Measurements from ENCODE around the gene ARHGEF40.

Gene ARHGEF40

DNA sequence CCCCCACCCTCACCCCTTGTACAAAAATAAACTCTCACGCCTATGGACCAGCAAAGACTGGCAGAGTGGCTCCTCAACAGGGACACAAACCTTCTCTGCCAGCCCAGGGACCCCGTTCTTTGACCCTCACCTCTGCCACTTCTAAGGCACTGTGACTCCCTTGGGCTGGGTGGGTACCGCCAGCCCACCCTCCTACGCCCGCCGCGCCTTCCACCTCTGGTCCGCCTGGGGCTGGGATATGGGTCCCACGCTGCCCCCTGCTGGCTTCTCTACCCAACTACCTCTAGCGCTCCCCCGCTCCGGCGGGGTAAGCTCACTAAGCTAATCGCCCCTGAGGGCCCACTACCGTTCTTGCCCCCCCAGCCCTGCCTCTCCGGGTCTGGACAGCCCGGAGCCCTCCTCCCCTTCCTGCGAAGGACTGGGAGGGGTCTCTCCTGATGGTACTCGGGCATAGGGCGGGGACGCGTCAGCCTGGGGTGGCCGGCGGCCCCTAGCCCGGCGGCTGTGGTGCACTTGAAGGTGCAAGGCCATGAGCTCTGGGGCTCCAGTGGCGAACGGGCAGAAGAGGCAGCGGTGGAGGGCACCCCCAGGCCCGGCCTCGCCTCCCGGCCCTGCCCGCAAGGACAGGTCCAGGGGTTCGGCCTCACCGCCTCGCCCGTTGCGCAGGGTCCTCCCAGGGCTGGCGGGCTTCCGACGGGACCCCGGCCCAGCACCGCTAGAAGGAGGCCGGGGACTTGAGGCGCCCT is 20.3 kb downstream of the ARHGEF40 start:
- H3K4me3 ChIP-seq (ENCODE audit: low read length), result no peak overlapping the region
- H3K4me1 ChIP-seq (ENCODE audit: control insufficient read depth, insufficient read depth, low read length), result peaks cover 18% of the 10 kb centered on the region
- H3K9ac ChIP-seq (ENCODE audit: low read depth, low read length), result no peak overlapping the region
- no peak overlapping the region for H3K4me2 ChIP-seq (ENCODE audit: low read length)
- H3K9me3 ChIP-seq (replicated peaks; ENCODE audit: low read length), result no peaks in the 10 kb centered on the region
- H3K27me3 ChIP-seq (ENCODE audit: control insufficient read depth, insufficient read depth, low read length), result no peaks in the 10 kb centered on the region
- H3K36me3 ChIP-seq (ENCODE audit: insufficient read depth, low read length), result peaks cover 44% of the 10 kb centered on the region

DNA sequence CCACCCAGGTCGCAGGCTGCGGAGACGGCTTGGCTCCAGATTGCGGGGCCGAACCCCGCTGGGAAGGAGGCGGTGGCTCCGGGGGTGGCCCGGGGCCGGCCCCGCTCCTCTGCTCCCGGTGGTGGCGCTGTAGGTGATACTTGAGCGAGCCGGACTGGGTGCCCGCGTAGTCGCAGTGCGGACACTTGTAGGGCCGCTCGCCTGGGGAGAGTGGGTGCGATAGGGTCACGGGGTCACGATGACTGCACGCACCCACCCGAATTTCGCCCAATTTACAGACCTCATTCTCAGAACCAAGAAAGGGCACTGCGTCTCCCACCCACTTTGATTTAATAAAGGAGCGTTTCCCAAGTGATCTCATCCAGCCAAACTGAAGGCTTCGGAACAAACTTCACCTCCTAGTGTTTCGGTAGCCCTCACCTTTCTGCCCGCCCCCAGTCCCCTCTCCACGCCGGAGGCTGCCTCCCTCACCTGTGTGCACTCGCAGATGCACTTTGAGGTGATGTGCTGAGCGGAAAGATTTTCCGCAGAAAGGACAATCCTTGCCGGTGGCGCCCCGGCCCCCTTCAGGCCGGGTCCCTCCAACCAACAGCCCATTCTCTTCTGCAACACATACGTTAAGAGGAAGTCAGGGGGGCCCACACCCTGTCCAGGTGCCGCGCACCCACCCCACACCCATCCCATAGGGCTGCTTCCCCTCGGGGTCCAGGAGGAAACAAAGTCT is 21.0 kb downstream of the ARHGEF40 start:
- H3K36me3 ChIP-seq (ENCODE audit: insufficient read depth, low read length), result peaks cover 36% of the 10 kb centered on the region
- no peak overlapping the region for H3K4me3 ChIP-seq (ENCODE audit: low read length)
- peaks cover 20% of the 10 kb centered on the region for H3K4me1 ChIP-seq (ENCODE audit: control insufficient read depth, insufficient read depth, low read length)
- no peaks in the 10 kb centered on the region for H3K9me3 ChIP-seq (replicated peaks; ENCODE audit: low read length)
- no peaks in the 10 kb centered on the region for H3K27me3 ChIP-seq (ENCODE audit: control insufficient read depth, insufficient read depth, low read length)
- no peak overlapping the region for H3K9ac ChIP-seq (ENCODE audit: low read depth, low read length)
- no peak overlapping the region for H3K4me2 ChIP-seq (ENCODE audit: low read length)

DNA sequence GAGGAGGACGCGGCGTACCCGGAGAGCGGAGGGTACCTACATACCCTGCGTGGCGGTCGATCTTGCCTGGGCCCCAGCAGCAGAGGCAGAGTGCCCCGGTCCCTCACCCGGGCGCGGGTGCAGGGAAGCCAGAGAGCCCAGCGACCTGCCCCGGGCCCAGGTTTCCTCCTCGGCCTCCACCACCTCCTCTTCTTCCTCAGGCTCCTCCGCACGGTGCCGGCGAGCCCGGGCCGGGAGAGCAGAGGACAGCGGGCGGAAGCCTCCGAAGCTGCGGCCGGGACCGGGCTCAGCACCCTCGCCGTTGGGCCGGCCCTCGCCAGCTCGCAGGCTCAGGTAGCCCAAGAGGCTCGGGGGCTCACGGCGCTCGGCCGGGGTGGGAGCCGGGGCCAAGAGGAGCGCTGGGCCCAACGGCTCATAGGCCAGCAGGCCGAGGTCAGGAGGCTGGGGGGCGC is 21.7 kb downstream of the ARHGEF40 start:
- no peaks in the 10 kb centered on the region for H3K27me3 ChIP-seq (ENCODE audit: control insufficient read depth, insufficient read depth, low read length)
- H3K9me3 ChIP-seq (replicated peaks; ENCODE audit: low read length), result no peaks in the 10 kb centered on the region
- no peak overlapping the region for H3K9ac ChIP-seq (ENCODE audit: low read depth, low read length)
- H3K4me1 ChIP-seq (ENCODE audit: control insufficient read depth, insufficient read depth, low read length), result peaks cover 24% of the 10 kb centered on the region
- no peak overlapping the region for H3K4me2 ChIP-seq (ENCODE audit: low read length)
- peaks cover 29% of the 10 kb centered on the region for H3K36me3 ChIP-seq (ENCODE audit: insufficient read depth, low read length)
- H3K4me3 ChIP-seq (ENCODE audit: low read length), result no peak overlapping the region

DNA sequence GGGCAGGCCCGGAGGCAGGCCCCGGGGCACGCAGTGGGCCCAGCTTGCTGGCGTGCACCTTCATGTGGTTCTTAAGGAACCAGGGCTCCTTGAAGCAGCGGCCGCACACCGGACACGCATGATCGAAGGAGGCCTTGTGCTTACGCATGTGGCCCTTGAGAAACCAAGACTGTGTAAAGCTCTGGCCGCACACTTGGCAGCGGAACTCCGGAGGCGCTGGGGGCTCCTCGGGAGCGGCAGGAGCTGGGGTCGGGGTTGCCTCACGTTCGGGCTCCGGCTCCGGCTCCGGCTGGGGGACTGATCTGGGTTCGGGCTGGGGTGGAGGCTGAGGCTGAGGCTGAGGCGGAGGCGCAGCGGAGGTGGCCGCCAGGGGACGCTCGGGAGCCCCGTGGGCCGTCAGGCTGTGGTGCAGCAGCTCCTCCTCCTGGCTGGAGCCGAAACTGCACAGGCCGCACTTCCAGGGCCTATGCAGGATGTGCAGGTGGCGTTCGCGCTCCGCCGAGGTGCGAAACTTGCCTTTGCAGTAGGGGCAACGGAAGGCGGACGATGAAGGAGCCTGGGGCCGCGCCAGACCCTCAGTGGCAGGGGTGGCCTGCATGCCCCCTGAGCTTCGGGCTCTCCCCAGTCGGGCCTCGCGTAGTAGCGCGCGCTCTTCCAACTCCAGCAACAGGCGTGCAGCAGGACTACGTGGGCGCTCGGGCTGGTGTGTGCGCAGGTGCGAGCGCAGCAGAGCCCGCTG is 22.3 kb downstream of the ARHGEF40 start:
- no peaks in the 10 kb centered on the region for H3K27me3 ChIP-seq (ENCODE audit: control insufficient read depth, insufficient read depth, low read length)
- H3K9me3 ChIP-seq (replicated peaks; ENCODE audit: low read length), result no peaks in the 10 kb centered on the region
- H3K4me1 ChIP-seq (ENCODE audit: control insufficient read depth, insufficient read depth, low read length), result peaks cover 18% of the 10 kb centered on the region
- H3K4me3 ChIP-seq (ENCODE audit: low read length), result no peak overlapping the region
- H3K9ac ChIP-seq (ENCODE audit: low read depth, low read length), result no peak overlapping the region
- H3K4me2 ChIP-seq (ENCODE audit: low read length), result no peak overlapping the region
- H3K36me3 ChIP-seq (ENCODE audit: insufficient read depth, low read length), result peaks cover 28% of the 10 kb centered on the region

DNA sequence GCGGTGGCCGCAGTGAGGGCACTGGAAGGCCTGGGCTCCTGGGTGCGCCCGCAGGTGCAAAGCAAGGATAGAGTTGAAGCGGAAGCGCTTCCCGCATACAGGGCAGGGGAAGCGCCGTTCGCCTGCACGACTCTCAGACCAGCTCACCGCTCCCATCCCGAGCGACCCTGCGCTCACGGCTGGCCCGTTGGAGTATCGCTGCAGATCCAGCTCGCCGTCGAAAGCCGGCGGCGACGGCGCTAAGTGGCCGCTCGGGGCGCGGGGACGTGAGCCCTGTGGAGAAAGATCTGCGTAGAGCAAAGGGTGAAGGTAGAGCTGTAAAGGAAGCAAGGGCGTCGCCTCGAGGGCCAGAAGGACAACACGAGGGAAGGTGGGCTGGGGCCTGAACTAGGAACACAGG is 22.9 kb downstream of the ARHGEF40 start:
- Histone ChIP-seq H3K4me2 (ENCODE audit: low read length) (no peak overlapping the region), H3K9me3 (replicated peaks; ENCODE audit: low read length) (no peaks in the 10 kb centered on the region), H3K27me3 (ENCODE audit: control insufficient read depth, insufficient read depth, low read length) (no peaks in the 10 kb centered on the region), H3K36me3 (ENCODE audit: insufficient read depth, low read length) (peaks cover 26% of the 10 kb centered on the region), H3K4me1 (ENCODE audit: control insufficient read depth, insufficient read depth, low read length) (peaks cover 13% of the 10 kb centered on the region), H3K9ac (ENCODE audit: low read depth, low read length) (no peak overlapping the region), H3K4me3 (ENCODE audit: low read length) (no peak overlapping the region)

DNA sequence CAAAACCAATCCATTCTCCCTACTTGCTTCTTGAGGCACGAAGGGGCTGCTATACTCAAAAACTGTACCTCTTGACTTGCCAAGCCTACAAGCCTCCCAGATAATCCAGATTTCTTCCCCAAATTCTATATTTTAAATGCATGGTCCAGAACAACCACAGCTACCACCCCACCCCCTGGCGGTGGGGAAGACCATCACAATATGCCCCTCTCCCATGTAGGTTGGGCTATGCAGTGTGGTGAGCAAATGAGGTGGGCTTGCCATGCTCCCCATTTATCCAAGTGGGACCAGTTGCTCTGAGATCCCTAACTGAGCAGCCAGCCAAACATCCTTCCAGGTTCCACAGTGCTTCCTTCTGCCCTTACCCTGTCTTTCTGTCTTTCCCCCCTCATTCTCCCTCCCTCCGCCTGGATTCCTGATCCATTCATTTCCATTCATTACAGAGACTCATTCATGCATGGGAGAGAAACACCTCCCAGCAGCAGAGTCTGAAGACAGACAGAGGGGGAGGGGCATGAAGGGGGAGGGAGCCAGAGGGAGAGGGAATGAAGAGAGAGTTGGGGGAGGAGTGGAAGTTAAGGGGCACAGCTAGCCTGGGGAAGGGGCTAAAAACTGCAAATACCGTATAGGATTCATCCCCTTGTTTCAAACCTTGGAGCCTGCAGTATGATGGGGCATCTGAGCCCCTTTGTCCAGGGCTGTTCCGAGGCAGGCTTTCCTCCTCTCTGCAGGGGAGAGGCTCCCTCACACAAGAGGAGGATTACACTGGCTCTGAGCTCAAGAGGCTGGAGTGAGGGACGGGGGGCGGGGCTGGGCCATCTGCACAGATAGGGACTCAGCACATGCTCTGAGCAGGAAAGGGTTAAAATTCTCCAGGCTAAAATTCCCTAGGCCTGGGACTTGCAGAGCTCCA is 23.9 kb downstream of the ARHGEF40 start:
- Histone ChIP-seq H3K36me3 (ENCODE audit: insufficient read depth, low read length) (peaks cover 19% of the 10 kb centered on the region), H3K4me2 (ENCODE audit: low read length) (no peak overlapping the region), H3K27me3 (ENCODE audit: control insufficient read depth, insufficient read depth, low read length) (no peaks in the 10 kb centered on the region), H3K9me3 (replicated peaks; ENCODE audit: low read length) (no peaks in the 10 kb centered on the region), H3K4me3 (ENCODE audit: low read length) (no peak overlapping the region), H3K9ac (ENCODE audit: low read depth, low read length) (no peak overlapping the region), H3K4me1 (ENCODE audit: control insufficient read depth, insufficient read depth, low read length) (peaks cover 8% of the 10 kb centered on the region)

DNA sequence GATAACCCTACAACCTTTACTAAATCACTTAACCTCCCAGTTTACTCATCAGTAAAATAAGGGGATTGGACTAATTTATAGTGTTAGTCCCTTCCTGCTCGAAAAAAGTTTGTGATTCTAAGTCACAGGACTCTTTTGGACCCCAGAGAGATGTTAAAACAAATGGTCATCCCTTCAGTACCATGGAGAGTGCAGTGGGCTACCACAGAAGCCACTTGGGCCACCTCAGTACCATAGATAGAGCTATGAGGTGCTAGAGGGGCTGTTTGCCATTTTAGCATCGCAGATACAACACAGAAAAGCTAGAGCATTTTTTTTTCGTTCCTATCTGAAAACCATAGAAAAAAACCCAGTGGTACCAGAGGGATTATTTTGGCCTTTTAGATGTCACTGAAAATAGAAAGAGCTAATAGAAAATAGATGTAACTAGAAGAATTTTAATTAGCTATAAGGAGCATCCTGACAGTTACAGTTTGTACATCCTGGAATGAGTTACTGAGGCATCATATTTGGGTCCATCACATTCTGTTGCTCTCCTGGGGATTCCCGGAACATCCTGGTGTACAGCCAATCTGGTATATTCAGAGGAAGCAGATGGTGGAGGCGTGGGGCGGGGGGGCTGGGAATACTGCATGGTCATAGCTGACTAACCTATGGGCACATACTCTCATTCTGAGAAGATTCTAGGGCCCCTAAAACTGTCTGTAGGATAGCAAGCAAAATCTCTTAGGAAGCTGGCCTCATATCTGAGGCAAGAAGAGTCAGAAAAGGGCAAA is 25.5 kb downstream of the ARHGEF40 start:
- Histone ChIP-seq H3K9ac (ENCODE audit: low read depth, low read length) (no peak overlapping the region), H3K4me1 (ENCODE audit: control insufficient read depth, insufficient read depth, low read length) (peaks cover 15% of the 10 kb centered on the region), H3K27me3 (ENCODE audit: control insufficient read depth, insufficient read depth, low read length) (no peaks in the 10 kb centered on the region), H3K4me3 (ENCODE audit: low read length) (no peak overlapping the region), H3K36me3 (ENCODE audit: insufficient read depth, low read length) (peaks cover 9% of the 10 kb centered on the region), H3K9me3 (replicated peaks; ENCODE audit: low read length) (no peaks in the 10 kb centered on the region), H3K4me2 (ENCODE audit: low read length) (no peak overlapping the region)

DNA sequence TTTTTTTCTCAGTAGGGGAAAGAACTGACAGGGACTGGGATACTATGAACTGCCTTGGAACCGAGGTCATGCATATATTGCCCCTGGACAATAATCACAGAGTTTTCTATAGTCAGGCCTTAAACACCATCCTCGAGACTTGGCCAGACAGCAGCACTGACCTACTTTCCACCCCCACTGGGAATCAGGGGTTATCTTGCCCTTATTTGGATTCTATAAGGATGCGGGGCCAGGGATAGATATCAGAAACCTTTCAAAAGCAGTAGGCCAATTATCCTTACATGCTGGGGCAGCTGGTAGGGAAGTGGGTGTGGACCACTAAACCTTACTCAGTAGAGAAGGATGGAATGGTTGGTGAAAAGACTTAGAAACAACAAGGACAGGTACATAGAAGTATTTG is 26.3 kb downstream of the ARHGEF40 start:
- H3K4me1 ChIP-seq (ENCODE audit: control insufficient read depth, insufficient read depth, low read length), result peaks cover 15% of the 10 kb centered on the region
- no peaks in the 10 kb centered on the region for H3K9me3 ChIP-seq (replicated peaks; ENCODE audit: low read length)
- no peak overlapping the region for H3K4me2 ChIP-seq (ENCODE audit: low read length)
- H3K36me3 ChIP-seq (ENCODE audit: insufficient read depth, low read length), result peaks cover 5% of the 10 kb centered on the region
- no peak overlapping the region for H3K9ac ChIP-seq (ENCODE audit: low read depth, low read length)
- no peak overlapping the region for H3K4me3 ChIP-seq (ENCODE audit: low read length)
- H3K27me3 ChIP-seq (ENCODE audit: control insufficient read depth, insufficient read depth, low read length), result no peaks in the 10 kb centered on the region

DNA sequence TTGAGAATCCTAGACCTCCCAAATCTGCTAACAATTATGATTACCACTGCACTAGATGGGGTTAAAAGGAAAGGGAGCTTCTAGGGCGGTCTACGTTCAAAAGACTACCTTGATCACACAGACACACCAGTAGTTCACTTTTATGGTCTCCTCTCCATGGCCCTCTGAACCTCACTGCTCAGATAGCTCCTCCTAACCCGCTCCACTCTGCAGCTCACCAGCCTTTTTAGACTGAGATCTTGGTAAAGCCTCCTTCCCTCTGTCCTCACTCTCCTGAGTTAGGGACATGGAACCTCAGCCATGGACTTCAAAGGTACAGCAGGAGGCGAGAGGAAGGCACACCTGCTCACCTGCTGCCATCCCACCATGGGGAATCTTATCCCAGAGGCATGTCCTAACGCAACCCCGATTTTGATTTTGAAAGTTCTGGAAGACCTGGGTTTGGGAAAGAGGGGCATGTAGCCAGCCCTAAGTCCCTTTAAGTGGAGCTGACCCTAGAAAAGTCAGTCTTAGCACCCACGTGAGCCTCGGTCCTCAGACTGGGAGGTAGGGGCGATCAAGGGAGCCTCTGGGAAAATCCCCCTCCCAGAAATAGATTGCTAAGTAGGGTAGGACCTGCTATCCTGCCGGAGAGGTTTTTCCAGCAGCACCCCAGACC is 27.0 kb downstream of the ARHGEF40 start:
- H3K4me3 ChIP-seq (ENCODE audit: low read length), result no peak overlapping the region
- H3K9ac ChIP-seq (ENCODE audit: low read depth, low read length), result no peak overlapping the region

DNA sequence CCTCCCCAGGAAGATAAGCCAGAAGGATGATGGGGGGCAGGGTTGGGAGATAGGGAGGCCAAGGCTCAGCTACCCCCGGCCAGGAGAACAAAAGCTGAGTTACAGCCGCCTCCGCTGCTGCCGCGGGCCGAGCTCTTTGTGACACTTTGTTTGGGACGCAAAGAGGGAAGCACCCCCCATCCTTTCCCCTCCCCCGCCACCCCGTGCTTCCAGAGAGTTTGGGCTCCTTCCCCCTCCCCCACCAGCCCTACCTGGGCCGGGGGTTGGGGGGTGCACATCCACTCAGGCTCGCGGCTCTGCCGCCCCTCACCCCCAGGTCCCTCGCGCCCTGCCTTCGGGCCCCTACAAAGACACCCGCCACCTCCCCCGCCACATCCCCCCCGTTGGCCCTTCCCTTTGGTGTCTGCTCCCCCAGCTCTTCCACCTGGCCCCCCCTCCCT is 27.6 kb downstream of the ARHGEF40 start:
- Histone ChIP-seq H3K4me2 (ENCODE audit: low read length) (no peak overlapping the region), H3K36me3 (ENCODE audit: insufficient read depth, low read length) (peaks cover 5% of the 10 kb centered on the region), H3K27me3 (ENCODE audit: control insufficient read depth, insufficient read depth, low read length) (no peaks in the 10 kb centered on the region), H3K9me3 (replicated peaks; ENCODE audit: low read length) (no peaks in the 10 kb centered on the region), H3K4me3 (ENCODE audit: low read length) (no peak overlapping the region), H3K4me1 (ENCODE audit: control insufficient read depth, insufficient read depth, low read length) (peaks cover 24% of the 10 kb centered on the region), H3K9ac (ENCODE audit: low read depth, low read length) (no peak overlapping the region)

More for the DNA sequence above, 27.0 kb downstream of the ARHGEF40 start:
- Histone ChIP-seq H3K36me3 (ENCODE audit: insufficient read depth, low read length) (peaks cover 5% of the 10 kb centered on the region), H3K4me1 (ENCODE audit: control insufficient read depth, insufficient read depth, low read length) (peaks cover 19% of the 10 kb centered on the region), H3K27me3 (ENCODE audit: control insufficient read depth, insufficient read depth, low read length) (no peaks in the 10 kb centered on the region), H3K9me3 (replicated peaks; ENCODE audit: low read length) (no peaks in the 10 kb centered on the region), H3K4me2 (ENCODE audit: low read length) (no peak overlapping the region)

Data from skeletal muscle satellite cell (primary cell).